GM12892 (cell line): Measurements from ENCODE around the gene LHFPL6.

ENCODE experiments used
- DNase-seq: peaks from one replicate; pipeline ENCODE4 v3.0.0; 2011; ENCODE audit not compliant: insufficient read length
- FAIRE-seq: peaks from 2 replicates; lab custom pipeline; 2011; peaks lifted over from hg19 to GRCh38; lab: Jason Lieb, UNC
- POLR2A ChIP-seq: IDR thresholded peaks from 2 replicates; pipeline ENCODE4 v1.6.1; 2011; ENCODE audit warnings: low read depth, low read length, control low read depth
- POLR2AphosphoS5 ChIP-seq: IDR thresholded peaks from 2 replicates; pipeline ENCODE4 v1.6.1; 2011; ENCODE audit warnings: low read depth, low read length, control low read depth
- TAF1 ChIP-seq: IDR thresholded peaks from 2 replicates; pipeline ENCODE4 v1.6.1; 2011; ENCODE audit warnings: low read depth, mild to moderate bottlenecking, control low read depth, low read length, borderline replicate concordance

LHFPL6 gene

DNA sequence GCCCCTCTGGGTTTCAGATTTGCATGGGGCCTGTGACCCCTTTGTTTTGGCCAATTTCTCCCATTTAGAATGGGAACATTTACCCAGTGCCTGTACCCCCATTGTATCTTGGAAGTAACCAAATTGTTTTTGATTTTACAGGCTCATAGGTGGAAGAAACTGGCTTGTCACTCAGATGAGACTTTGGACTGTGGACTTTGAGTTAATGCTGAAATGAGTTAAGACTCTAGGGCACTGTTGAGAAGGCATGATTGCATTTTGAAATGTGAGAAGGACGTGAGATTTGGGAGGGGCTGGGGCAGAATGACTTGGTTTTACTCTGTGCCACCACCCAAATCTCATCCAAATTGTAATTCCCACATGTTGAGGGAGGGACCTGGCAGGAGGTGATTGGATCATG, 306.0 kb downstream of the LHFPL6 start:
- DNase-seq (no peak), FAIRE-seq (no peak)
- TF ChIP-seq TAF1 (no peak), POLR2AphosphoS5 (no peak), POLR2A (no peak)

DNA sequence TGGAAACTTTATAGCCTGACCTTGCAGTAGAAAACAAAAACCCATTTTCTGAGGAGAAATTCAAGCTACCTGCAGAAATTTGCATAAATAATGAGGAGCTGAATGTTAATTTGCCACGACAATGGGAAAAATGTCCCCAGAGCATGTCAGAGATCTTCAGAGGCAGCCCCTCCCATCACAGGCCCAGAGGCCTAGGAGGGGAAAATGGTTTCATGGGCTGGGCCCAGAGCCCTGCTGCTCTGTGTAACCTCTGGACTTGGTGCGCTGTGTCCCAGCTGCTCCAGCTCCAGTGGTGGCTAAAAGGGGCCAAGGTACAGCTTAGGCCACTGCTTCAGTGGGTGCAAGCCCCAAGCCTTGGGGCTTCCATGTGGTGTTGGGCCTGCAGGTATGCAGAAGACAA, 306.8 kb downstream of the LHFPL6 start:
- no peak for FAIRE-seq
- no peak for DNase-seq
- no peak for TF ChIP-seq POLR2A
- no peak for TF ChIP-seq TAF1
- TF ChIP-seq POLR2AphosphoS5, result no peak
